Breast epithelium (tissue), 3 donors: ENCODE results near the gene UMPS.

Experiments
- CTCF ChIP-seq, 3 donors: fragments of 450-650 bp; IDR thresholded peaks; one replicate each; pipeline ENCODE4 v1.5.1; 2016 to 2017; ENCODE audit warnings: antibody characterized with exemption in 3 of 3, mild to moderate bottlenecking in 3 of 3, moderate library complexity in 3 of 3
- POLR2A ChIP-seq: fragments of 450-650 bp; IDR thresholded peaks from one replicate; pipeline ENCODE4 v1.6.1; 2016; ENCODE audit warnings: antibody characterized with exemption, mild to moderate bottlenecking, moderate library complexity
- POLR2AphosphoS5 ChIP-seq, 3 donors: sonication (generic); formaldehyde crosslinking; IDR thresholded peaks; one replicate each; pipeline ENCODE4 v1.6.1; 2017; ENCODE audit warnings: antibody characterized with exemption in 3 of 3

- no peak for TF ChIP-seq CTCF (IDR thresholded peaks at IDR 0.05)
- TF ChIP-seq POLR2A = no peak
- TF ChIP-seq POLR2AphosphoS5 (IDR thresholded peaks at IDR 0.05) = peak in 1 of 3 donors; percentile 12
These were observed 61.4 kb downstream of the UMPS start for GRCh38 chr3:124791639-124792151.
